Activated CD4-positive, CD25-positive, alpha-beta regulatory T cell treated with anti-CD3 and anti-CD28 coated beads, Interleukin-2, amount 50 U/mL, for 24 hours (primary cell): ENCODE results near the gene MRGPRD.
A peak's percentile ranks its signal among the peaks of the same experiment; 100 is the strongest.

ENCODE experiments used
- ATAC-seq, 2 donors: fragments of 150-1000 bp; cut with Tn5 transposase; one replicate each; pipeline ENCODE4 v1.10.0; 2021; ENCODE audit warnings: mild to moderate bottlenecking in 1 of 2, moderate library complexity in 1 of 2

MRGPRD gene

DNA sequence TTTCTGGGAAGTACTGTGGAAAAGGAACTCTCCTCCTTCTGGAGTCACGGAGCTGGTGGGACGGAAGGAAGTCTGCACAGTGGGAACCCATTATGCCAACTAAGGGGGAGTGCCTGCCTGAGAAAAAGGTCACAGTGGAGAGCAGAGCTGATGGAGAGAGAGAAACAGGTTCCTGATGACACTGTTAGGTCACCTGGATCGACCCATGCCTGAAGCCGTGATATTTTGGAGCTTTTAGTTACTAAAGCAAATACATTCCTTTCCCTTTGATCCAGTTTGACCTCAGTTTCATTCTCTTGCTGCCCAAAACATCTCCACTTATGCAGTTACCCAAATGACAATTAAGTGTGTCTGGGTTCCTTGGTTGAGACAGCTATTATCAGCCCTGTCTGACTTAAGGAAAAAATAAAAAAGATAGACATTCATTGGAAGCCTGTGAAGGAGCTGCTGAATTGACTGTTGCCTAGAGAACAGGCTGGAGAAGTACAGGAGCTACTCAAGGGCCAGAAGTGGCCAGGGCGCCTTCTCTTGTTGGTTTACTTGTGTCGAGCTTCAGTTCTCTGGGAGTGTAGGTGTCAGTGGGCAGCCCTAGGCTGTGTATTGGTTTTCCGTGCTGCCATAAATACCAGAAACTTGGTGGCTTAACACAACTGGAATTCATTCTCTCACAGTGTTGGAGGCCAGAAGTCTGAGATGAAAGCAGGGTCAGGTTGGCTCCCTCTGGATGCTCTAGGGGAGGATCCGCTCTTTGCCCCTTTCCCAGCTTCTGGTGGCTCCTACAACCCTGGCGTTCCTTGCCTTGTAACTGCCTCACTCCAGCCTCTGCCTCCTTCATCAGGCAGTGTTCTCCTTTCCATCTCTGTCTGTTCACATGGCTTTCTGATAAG is 13.6 kb downstream of the MRGPRD start:
- ATAC-seq = no peak

DNA sequence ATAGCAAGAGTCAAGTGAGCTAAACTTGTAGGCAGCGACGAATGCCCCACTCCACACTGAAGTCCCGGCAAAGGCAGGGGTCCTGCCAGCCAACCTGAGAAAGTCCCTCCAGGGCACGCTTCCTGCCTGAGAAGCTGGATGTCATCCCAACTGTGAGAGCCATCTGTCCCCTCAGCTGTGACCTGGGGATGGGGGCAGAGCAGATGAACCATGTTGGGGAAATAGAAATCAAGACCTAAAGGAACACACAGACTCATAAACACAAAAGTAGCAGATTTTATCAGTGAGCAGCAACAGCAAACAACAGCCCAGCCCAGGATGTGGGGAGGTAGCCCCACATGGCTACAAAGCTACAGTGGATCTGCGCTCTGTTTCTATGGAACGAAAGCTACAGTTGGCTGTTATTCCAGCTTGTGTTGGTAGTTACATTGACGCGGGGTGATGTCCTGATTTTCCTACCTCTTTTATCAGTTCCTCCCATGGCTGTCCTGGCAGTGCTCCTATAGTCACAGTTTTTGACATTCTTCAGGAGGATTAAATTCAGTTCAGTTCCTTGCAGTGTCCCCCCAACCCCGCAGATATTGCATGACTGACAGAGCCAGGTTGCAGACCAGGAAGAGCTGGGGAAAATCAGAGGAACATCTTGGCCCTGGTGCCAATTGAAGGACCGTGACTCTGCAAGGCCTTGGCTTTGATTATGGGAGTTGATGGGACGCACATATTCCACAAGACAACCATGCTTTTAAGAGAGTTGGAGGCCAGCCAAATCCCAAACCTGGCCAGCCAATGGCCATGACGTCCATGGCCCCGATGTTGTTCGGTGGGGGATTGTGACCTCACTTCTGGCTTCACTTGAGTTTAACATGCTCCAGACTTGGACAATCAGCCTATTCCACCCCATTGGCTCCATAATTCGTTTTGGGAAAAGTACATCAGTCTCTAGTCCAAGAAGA is 14.6 kb downstream of the MRGPRD start:
- ATAC-seq = no peak

DNA sequence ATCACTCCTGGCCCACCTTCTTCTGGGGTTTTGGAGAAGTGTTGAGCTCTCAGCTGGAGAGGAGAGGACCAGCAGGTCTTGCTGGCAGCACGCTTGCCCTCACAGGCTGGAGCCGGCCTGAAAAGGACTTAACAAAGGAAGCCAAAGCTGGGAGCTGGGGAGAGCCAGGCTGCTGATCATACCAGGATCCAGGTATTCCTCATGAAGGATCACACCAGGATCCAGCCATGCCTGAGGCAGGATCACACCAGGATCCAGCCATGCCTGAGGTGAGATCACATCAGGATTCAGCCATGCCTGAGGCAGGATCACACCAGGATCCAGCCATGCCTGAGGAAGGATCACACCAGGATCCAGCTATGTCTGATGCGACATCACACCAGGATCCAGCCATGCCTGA is 17.0 kb downstream of the MRGPRD start:
- ATAC-seq = peak in 1 of 2 donors; percentile 44

DNA sequence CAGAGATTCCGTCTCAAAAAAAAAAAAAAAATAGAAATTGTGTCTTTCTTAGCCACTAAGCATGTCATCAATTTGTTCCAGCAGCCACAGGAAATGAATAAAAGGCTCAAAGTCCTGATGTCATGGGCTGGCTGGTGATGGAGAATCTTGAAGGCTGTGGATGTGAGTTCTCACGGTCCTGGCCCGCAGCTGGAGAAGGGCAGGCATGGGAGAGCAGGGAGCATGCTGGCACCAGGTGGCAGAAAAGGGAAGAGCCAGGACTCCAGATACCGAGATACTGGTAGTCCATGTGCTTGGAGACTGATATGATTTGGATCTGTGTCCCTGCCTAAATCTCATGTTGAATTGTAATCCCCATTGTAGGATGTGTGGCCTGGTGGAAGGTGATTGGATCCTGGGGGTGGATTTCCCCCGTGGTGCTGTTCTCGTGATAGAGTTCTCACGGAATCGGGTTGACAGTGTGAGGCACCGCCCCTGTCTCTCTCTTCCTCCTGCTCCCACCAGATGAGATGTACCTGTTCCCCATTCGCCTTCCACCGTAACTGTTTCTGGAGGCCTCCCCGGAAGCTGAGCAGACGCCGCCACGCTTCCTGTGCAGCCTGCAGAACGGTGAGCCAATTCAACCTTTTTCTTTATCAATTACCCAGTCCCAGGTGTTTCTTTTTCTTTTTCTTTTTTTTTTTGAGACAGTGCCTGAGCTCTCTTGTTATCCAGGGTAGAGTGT is 18.1 kb downstream of the MRGPRD start:
- ATAC-seq = peak in 1 of 2 donors; percentile 17

DNA sequence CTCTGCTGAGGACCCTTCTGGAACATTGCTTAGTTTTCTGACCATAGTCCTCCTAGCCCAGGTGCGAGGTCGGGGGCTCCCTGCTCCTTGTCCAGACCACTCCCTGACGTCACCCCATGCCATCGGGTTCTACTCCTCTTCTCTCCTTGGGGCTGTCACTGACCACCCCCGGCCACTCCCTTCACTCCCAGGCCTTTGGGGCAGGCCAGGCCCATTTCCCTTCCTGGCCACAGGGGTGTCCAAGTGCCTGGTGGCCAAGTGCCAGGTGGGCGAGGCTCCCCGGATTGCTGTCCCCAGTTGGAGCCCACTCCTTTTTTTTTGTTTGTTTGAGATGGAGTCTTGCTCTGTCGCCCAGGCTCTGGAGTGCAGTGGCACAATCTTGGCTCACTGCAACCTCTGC is 19.5 kb downstream of the MRGPRD start:
- ATAC-seq = no peak

DNA sequence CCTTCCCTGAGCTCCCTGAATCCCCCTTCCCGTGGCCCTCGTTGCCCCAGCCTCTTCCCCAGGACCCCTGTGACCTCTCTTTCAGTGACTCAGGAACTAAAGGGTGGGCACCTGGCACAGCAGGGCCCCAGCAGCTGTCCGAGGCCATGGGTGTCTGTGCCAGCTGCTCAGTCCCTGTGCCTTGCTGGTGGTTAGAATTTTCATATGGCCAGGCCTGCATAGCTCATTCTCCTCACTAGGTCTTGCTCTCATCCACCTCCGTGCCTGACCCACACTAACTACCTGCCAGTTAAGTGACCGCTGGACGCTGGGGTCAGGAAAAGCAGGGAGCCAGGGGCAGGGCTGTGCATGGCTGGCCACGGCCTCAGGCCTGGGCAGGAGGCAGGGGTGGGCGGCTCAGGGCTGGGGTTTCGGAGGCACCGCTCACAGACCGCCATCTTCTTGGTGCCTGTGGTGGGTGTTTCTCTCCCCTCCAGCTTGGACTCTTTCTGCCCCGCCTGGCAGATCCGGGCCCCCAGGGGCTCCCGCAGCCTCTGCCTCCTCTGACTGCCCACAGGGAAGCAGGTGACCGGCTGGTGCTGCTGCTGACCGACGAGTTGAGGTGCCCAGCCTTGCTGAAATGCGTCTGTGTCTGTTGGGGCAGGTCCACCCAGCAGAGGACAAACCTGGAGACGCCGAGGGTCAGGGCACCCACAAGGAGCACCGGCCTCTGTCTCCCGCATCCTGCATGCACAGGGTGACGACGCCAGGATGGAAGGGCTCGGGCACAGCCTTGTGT is 20.3 kb downstream of the MRGPRD start:
- ATAC-seq = no peak

DNA sequence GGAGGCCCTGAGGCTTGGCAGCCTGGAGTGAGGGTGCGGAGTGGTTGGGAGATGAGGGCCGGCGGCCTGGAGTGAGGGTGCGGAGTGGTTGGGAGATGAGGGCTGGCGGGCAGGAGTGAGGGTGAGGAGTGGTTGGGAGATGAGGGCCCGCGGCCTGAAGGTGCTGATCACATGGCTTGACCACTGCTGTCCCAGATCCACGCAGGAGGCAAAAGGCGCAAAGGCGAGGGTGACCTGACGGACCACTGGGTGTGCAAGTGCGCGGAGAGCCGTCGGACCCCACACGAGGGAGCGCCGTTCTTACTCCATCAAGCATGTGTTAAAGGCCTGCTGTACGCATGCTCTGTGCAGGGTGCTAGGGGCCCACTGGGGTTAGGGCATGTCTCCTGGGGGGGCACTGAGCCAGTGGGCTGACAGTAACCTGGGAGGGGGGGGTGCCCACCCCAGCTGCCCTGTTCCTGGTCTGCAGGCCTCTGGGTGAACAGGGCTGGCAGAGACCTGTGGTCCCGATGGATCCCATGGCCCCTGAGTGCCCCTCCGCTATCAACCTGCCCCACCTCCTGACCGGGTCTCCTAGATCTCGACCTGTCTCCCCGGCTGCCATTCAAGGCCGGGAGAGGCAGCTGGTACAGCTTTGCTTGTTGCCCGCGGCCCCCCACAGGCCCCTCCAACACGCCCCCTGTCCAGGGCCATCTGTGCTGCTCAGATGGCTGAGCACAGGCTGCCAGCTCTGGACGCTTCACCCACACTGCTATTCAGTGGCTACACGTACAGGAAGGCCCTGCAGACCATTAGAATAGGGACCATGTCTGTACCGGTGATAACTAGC is 21.1 kb downstream of the MRGPRD start:
- no peak for ATAC-seq

DNA sequence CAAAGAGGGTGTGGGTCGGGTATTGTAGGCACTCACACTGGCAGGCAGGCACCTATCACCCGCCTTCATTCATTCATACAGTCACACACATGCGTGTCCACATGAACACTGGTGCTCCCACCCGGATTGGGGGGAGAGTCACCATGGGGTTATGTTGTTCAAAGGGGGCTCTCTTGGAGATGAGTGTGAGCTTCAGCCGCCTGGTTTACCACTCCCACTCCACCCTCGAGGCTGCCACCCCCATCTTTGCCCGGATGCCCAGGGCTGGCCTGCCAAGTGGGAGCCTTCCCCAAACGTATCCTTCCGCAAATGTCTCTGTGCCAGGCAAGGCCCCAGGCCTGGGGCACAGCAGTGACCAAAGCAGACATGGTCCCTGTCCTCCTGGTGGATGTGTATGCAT is 22.6 kb downstream of the MRGPRD start:
- ATAC-seq = no peak

DNA sequence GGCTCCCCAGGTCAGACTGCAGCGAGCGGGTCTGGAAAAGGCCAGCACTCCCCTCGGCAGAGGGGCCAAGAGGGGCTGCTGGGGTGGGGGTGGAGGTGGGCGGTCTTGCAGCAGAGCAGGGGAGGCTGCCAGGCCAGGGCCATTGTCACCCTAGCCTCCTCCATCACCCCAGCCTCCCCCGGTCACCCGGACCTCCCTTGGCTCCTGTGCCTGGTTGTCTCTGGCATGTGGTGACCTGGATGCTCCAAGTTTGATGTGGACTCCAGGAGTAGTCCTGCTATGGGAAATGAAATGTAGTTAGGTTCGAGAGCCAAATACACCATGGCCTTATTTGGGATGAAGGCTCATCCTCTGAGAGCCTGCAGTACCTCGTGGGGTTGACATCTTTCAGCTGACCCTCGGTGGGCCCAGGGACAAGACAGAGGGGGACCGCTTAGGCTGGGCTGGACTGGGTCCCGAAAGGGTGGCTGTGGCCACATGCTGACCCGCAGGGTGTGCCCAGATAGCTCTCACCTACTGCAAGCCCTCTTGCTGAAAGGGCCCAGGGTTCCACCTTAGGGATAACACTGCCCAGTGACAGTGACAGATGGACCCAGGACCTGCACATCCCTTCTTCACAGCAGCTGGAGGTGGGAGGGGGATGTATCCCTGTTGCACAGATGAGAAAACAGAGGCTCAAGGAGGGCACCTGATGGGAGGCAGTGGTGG is 24.1 kb downstream of the MRGPRD start:
- ATAC-seq = no peak

DNA sequence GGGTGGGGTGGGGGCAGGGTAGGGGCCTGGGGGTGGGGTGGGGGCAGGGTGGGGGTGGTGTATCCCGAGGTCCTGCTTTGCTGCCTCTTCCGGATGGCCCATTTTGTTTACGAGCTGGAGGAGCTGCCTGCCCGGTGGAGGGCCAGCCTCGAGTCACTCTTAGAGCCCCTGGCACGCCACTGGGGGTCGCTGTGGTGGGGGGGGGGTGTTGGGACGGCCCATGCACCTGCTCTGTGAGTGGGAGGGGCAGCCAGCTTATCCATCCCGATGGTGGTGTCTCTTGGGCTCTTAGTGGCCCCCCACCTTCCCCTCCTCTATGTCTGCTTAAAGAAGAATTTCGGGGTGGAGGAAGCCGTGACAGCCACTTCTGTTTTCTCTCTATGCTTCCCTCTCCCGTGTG is 24.6 kb downstream of the MRGPRD start:
- ATAC-seq = peak in 1 of 2 donors; percentile 24

DNA sequence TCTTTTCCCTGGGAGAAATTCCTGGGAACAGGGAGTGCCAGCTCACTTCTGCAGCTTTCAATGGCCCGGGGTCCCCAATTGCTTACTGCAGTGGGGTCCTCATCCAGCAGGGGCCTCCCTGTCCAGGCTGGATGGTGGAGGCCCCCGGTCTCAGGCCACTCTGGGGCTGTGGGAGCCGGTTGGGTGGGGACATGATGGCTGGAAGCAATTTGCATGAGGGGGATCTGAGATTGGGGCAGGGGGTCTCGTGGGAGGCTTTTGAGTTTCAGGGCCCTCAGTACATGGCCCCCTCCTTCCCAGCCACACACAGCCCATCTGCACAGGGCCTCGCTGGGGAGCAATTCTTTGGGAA is 25.2 kb downstream of the MRGPRD start:
- no peak for ATAC-seq

DNA sequence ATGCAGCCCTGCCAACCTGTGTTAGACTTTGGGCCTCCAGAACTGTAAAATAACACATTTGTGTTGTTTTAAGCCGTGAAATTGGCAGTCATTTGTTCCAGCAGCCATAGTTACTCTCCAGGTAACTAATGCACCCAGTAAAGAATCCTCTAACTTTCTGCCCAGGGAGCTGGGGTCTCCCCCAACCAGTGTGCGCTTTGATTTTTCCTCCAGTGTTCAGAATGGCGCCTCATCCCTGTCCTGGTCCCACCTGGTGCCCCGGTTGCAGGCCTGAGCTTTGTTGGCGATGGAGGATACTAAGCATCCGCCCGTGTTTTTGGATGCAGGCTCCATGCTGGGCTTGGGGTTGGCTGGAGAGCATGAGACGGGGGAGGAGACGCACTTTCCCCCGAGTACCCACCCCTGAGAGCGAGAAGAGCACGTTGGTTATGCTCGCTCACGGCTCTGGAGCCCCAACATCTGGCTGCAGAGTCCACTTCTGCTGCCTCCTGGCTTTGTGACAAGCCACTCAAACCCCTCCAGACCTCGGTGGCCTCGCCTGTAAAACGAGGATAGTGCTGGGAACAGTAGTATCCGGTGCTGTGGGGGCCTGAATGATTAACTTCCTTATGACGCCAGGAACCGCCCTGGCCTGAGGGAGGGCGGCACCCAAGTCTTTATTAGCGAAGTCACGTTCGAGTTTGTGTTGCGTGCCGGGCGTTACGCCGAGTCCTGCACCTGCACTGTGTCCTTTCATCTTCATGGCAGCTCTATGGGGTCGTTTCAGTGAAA is 25.8 kb downstream of the MRGPRD start:
- ATAC-seq = no peak

DNA sequence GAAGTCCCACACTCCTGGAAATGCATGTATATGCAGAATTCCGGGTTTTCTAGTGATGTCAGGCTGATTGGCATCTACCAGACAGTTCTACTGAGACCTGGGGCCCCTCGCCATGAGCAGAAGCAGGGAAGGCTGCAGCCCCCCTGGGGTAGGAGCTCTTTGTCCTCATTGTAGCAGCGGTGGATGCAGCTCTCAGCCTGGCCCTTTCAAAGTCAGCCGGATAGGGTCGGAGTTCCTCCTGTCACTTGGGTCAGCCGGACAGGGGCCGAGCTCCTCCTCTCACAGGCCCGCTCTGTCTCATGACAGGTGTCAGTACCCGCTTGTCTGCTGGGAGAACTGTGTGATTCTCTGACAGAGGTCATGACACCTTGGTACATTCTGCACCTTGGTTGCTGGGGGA is 30.0 kb downstream of the MRGPRD start:
- ATAC-seq = no peak

DNA sequence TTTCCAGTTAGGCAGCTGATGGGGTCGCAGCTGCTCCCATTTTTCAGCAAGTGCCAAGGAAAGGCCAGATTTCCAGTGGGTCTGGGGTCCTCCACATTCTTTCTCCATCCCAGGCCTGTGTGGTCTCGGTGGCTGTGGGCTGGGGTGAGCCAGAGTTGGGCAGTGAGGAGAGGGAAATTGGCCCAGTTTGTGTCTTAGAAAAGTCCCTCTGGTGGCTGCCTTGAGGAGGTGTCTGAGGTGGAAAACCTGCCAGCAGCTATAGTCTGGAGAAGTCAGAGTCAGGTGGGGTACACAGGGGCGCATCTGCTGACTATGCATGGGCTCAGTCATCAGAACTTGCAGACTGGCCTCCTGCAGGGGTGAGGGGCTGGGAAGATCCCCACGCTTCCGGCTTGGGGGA is 30.5 kb downstream of the MRGPRD start:
- no peak for ATAC-seq

DNA sequence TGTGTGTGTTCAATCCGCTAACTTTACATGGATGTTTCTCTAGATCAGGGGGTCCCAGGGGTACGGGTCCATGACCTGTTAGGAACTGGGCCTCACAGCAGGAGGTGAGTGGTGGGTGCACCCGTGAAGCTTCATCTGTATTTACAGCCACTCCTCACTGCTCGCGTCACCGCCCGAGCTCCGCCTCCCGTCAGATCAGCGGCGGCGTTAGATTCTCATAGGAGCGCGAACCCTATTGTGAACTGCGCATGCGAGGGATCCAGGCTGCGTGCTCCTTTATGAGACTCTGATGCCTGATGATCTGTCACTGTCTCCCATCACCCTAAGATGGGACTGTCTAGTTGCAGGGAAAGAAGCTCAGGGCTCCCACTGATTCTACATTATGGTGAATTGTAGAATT is 31.9 kb downstream of the MRGPRD start:
- ATAC-seq = no peak

DNA sequence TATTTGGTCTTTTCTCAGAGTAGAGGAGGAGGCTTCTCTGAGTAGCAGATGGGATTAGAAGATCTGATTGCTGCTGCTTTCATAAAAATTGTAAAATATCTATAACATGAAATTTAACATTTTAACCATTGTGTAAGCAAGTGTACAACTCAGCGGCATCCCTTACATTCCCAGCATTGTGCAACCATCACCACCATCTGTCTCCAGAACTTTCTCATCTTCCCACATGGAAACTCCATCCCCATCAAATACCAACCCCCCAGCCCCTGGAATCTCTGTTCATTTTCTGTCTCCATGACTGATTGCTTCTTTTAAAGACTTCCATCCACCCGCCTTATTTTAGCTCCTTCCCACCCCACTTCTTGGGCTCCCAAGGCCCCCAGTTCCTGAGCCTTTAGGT is 32.3 kb downstream of the MRGPRD start:
- no peak for ATAC-seq

DNA sequence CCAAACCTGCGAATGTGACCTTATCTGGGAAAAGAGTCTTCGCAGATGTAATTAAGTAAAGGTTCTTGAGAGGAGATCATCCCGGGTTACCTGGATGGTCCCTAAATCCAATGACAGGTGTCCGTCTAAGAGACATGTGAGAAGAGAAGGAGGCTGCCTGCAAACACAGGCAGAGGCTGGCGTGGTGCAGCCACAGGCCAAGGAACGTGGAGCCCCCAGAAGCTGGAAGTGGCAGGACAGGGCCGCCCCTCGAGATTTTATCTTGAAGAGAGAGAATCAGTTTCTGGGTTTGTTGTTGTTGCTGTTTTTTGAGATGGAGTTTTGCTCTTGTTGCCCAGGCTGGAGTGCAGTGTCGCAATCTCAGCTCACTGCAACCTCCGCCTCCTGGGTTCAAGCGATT is 33.6 kb downstream of the MRGPRD start:
- no peak for ATAC-seq

DNA sequence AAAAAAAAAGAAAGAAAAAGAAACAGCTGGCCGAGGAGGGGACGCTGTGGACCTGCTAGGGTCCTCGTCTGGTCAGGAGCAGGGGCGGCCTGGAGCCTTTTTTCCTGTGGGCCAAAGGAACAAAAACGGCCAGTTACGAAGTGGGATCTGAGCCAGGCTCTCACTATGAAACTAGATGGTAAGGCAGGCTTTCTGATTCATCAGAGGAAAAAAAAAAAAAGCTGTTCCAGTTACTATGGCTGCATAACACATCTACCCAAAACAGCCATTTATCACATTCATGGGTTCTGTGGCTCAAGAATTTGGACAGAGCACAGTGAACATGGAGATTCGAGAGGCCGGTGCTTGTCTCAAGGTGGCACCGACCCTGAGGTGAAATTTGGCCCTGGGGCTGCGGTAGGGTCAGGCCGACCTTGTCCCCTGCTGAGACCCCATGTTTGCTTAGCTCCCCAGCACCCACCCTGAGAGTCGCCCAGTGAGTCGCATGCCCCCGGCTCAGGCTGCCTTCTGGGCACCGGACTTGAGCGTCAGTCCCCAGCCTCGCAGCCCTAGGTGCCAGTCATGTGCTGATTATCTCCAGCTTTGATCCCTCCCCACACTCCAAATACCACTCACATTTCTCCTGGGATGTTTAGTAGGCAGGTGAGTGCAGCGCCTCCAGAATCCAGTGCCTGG is 34.2 kb downstream of the MRGPRD start:
- ATAC-seq = no peak

DNA sequence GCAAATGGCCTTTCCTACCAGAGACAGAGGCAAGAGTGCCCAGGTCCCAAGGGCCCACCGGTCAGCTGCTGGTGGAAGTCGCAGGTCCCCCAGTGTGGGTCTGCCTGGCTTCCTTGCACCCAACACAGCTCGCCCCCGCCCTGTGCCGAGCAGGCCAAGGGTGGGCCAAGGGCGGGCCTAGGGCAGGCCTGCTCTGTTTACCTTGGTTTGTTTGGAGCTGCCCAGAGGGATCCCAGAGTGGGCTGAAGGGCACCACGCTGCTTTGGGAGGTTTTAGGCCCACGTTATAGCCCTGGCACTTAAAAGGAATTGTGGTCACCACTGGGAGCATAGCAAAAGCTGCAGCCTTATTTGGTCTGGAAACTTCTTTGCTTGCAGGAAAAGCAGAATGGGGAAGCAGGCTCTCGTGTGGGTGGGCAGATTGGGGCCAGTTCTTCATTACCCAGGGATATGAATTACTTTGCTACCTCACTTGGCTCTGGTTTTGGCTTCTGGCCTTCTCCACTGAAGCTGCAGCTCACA is 38.0 kb downstream of the MRGPRD start:
- ATAC-seq = no peak
